HG02870 (cell line): ENCODE results near the gene CLHC1.
"Not testable (repeated sequence)": the region's sequence is repeated elsewhere in the genome, so short reads cannot be mapped to it uniquely, and the experiment has no call there.

ENCODE experiments used
- ATAC-seq: cut with Tn5 transposase; IDR thresholded peaks from one replicate; pipeline ENCODE4 v1.9.1; 2021; ENCODE audit warnings: mild to moderate bottlenecking, moderate library complexity; ENCODE audit not compliant: unreplicated experiment

The CLHC1 gene

GRCh38 chr2:55232084-55232862, at the start of gene CLHC1, which contains the start of gene RPS27A:
Gene CLHC1, minus strand, starts transcription at chr2:55232293. Its CDS starts 9,882 bp downstream, at chr2:55222411.
Gene RPS27A, plus strand, starts transcription at chr2:55232688. Its CDS starts 137 bp downstream, at chr2:55232825.
- ATAC-seq, result peak; percentile 87

- not testable (repeated sequence) for ATAC-seq
Measured at GRCh38 chr2:55280851-55281546, 48.9 kb upstream of the CLHC1 start.

GRCh38 chr2:55279859-55280424, 47.8 kb upstream of the CLHC1 start:
- not testable (repeated sequence) for ATAC-seq

- not testable (repeated sequence) for ATAC-seq
Measured at GRCh38 chr2:55279214-55279835, 47.2 kb upstream of the CLHC1 start.

- no peak for ATAC-seq
Measured at GRCh38 chr2:55277310-55277709, 45.2 kb upstream of the CLHC1 start.

GRCh38 chr2:55274346-55274745, 42.3 kb upstream of the CLHC1 start:
- ATAC-seq, result not testable (repeated sequence)

- ATAC-seq, result no peak
Measured at GRCh38 chr2:55269645-55269990, 37.5 kb upstream of the CLHC1 start.

GRCh38 chr2:55268907-55269644, 37.0 kb upstream of the CLHC1 start, which contains the start of gene MTIF2:
Gene MTIF2, minus strand, starts transcription at chr2:55269231. Its CDS starts 5,373 bp downstream, at chr2:55263858.
- peak; percentile 97 for ATAC-seq

- peak; percentile 1 for ATAC-seq
Measured at GRCh38 chr2:55268288-55268906, 36.3 kb upstream of the CLHC1 start.

- ATAC-seq, result not testable (repeated sequence)
Measured at GRCh38 chr2:55259586-55259985, 27.5 kb upstream of the CLHC1 start.

GRCh38 chr2:55252832-55253231, 20.7 kb upstream of the CLHC1 start:
- no peak for ATAC-seq

- no peak for ATAC-seq
Measured at GRCh38 chr2:55247025-55247424, 14.9 kb upstream of the CLHC1 start.

- no peak for ATAC-seq
Measured at GRCh38 chr2:55245411-55245810, 13.3 kb upstream of the CLHC1 start.

- no peak for ATAC-seq
Measured at GRCh38 chr2:55242617-55243016, 10.5 kb upstream of the CLHC1 start.

- ATAC-seq, result not testable (repeated sequence)
Measured at GRCh38 chr2:55241582-55241981, 9.5 kb upstream of the CLHC1 start.

- ATAC-seq, result no peak
Measured at GRCh38 chr2:55239656-55240222, 7.6 kb upstream of the CLHC1 start.

GRCh38 chr2:55236992-55237543, 5.0 kb upstream of the CLHC1 start:
- no peak for ATAC-seq

GRCh38 chr2:55235724-55236538, 3.8 kb upstream of the CLHC1 start:
- no peak for ATAC-seq

GRCh38 chr2:55233658-55233940, 1.5 kb upstream of the CLHC1 start:
- no peak for ATAC-seq
